ENCODE results near the gene HNRNPR. TPM values are rescaled to one million over a fixed set of nuclear protein-coding genes. Genes with fewer than 3 reads are reported as not detected.

Gene HNRNPR
- total RNA-seq, 1 donor from 2014 or later: 70.8 TPM

GRCh38 chr1:23290836-23291565 lies 53.1 kb downstream of the HNRNPR start:
- no peak for DNase-seq (ENCODE audit: low read depth)
- no peaks in the 10 kb centered on the region for H3K36me3 ChIP-seq (ENCODE audit: control insufficient read depth, insufficient read depth, low read length)
- no peak for FAIRE-seq
- no peak overlapping the region for H3K4me3 ChIP-seq (ENCODE audit: low read depth, low read length)
- no peaks in the 10 kb centered on the region for H3K27me3 ChIP-seq (ENCODE audit: control insufficient read depth, insufficient read depth, low read length)
- no peak for TF ChIP-seq CTCF (IDR thresholded peaks at IDR 0.05; ENCODE audit: insufficient read depth, low read length, severe bottlenecking)

DNA sequence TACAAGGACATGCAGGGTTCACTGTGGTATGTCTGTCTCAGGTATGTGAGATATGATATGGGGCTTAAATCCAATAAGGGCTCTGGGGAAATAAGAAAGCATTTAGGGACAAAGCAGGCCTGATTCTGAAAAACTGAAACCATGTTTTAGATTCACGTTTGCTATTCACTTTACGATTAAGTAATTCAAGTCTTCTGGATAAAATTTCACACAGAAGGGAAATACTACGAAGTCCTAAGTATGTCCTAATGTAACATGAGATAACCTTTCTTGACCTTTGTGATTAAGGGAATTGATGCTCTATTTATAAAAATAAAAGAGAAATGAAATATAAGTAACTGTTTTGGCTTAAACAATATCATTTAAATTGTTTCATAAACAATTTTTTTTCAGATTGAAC lies 55.4 kb downstream of the HNRNPR start:
- Histone ChIP-seq H3K27me3 (ENCODE audit: control insufficient read depth, insufficient read depth, low read length) (no peaks in the 10 kb centered on the region), H3K4me3 (ENCODE audit: low read depth, low read length) (no peak overlapping the region), H3K36me3 (ENCODE audit: control insufficient read depth, insufficient read depth, low read length) (no peaks in the 10 kb centered on the region)
- DNase-seq (ENCODE audit: low read depth) (no peak), FAIRE-seq (no peak)
- no peak for TF ChIP-seq CTCF (IDR thresholded peaks at IDR 0.05; ENCODE audit: insufficient read depth, low read length, severe bottlenecking)

- FAIRE-seq (no peak), DNase-seq (ENCODE audit: low read depth) (no peak)
- Histone ChIP-seq H3K36me3 (ENCODE audit: control insufficient read depth, insufficient read depth, low read length) (no peaks in the 10 kb centered on the region), H3K4me3 (ENCODE audit: low read depth, low read length) (no peak overlapping the region), H3K27me3 (ENCODE audit: control insufficient read depth, insufficient read depth, low read length) (no peaks in the 10 kb centered on the region)
- no peak for TF ChIP-seq CTCF (IDR thresholded peaks at IDR 0.05; ENCODE audit: insufficient read depth, low read length, severe bottlenecking)
Observed at GRCh38 chr1:23288201-23288600, 55.9 kb downstream of the HNRNPR start.

- Histone ChIP-seq H3K4me3 (ENCODE audit: low read depth, low read length) (no peak overlapping the region), H3K27me3 (ENCODE audit: control insufficient read depth, insufficient read depth, low read length) (no peaks in the 10 kb centered on the region), H3K36me3 (ENCODE audit: control insufficient read depth, insufficient read depth, low read length) (peaks cover 2% of the 10 kb centered on the region)
- DNase-seq (ENCODE audit: low read depth) (no peak), FAIRE-seq (no peak)
- TF ChIP-seq CTCF (IDR thresholded peaks at IDR 0.05; ENCODE audit: insufficient read depth, low read length, severe bottlenecking): no peak
Observed at GRCh38 chr1:23286401-23286800, 57.7 kb downstream of the HNRNPR start.

DNA sequence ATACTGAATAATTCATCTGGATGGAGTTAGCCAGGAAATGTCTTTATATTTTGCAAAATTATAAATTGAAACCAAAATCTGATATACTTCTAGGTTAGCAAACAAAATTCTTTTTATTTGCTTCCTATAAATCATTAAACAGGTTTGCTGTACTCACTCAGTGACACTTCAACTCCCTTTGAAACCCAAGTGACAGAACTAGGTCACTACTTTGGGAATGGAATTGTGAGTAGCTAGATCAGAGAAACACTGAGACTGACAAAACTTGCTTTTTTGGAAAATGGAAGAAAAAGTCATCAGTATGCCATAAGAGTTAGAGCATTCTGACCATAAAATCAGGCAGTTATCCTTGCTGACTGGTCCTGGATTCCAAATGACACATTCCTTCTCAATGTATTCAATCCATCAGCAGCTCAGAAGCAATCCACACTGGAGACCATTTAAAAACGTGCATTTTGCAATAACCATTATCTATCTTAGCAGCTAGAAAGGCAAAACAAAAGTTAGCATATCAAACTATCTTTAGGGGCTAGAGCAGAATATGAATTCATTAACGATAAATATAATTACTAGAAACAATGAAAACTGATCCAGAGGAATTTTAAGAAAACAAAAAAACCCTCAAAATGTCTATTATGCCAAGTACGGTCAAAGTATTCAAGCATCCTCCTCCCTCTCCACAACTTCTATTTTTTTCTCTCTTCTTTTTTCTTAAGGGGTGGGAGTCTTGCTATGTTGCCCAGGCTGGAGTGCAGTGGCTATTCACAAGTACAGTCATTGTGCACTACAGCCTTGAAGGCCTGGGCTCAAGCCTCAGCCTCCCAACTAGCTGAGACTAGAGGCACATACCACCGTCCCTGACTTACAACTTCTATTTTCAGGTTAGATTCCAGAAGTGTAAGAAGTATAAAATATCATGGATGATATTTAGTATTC lies 60.1 kb downstream of the HNRNPR start:
- Histone ChIP-seq H3K4me3 (ENCODE audit: low read depth, low read length) (no peak overlapping the region), H3K36me3 (ENCODE audit: control insufficient read depth, insufficient read depth, low read length) (peaks cover 4% of the 10 kb centered on the region), H3K27me3 (ENCODE audit: control insufficient read depth, insufficient read depth, low read length) (no peaks in the 10 kb centered on the region)
- DNase-seq (ENCODE audit: low read depth) (peak; percentile 25), FAIRE-seq (no peak)
- no peak for TF ChIP-seq CTCF (IDR thresholded peaks at IDR 0.05; ENCODE audit: insufficient read depth, low read length, severe bottlenecking)
